Measurements from ENCODE around the gene KLF9. TPM values are rescaled to one million over a fixed set of nuclear protein-coding genes. Genes with fewer than 3 reads are reported as not detected.

KLF9 gene
- total and polyA plus RNA-seq, 2 donors (not counting 1 experiment from before 2014, with no cell fraction given): 12.1 to 36.4 TPM

- H3K9ac ChIP-seq (ENCODE audit: low read length): peak overlapping the region; percentile 89
- Mint-ChIP-seq H3K4me1 (peaks cover 44% of the 10 kb centered on the region), H3K27ac (peak overlapping the region; percentile 97), H3K4me3 (peak overlapping the region; percentile 100), H3K9me3 (ENCODE audit: insufficient read depth) (no peaks in the 10 kb centered on the region), H3K27me3 (no peaks in the 10 kb centered on the region)
- no peak for ATAC-seq (ENCODE audit: low read depth)
- intact Hi-C loops (cut with micrococcal nuclease): loop anchor here (1.0 to 10.0 kb wide), 7 partner anchors 7 to 1954 kb away; partner anchors contain the start of gene ZFAND5
- H3K36me3 ChIP-seq (replicated peaks in 1 of 2; ENCODE audit: control extremely low read depth in 1 of 2, control insufficient read depth in 1 of 2, extremely low read depth in 1 of 2, insufficient read depth in 2 of 2, low read length in 1 of 2): no peaks in the 10 kb centered on the region
- peak overlapping the region; percentile 66 to 96 (median 94) for H3K4me3 ChIP-seq (ENCODE audit: control extremely low read depth in 1 of 5, extremely low read depth in 1 of 5, insufficient read depth in 1 of 5, low read depth in 2 of 5, low read length in 4 of 5)
- under 1% methylated on average over 55 of the region's 56 CpGs for WGBS (ENCODE audit: insufficient coverage)
- H3K9me3 ChIP-seq (ENCODE audit: control extremely low read depth in 1 of 3, control insufficient read depth in 2 of 3, insufficient read depth in 1 of 3, low read length in 2 of 3): peaks cover 0 to under 1% (median 0%) of the 10 kb centered on the region in 3 donors
- H3K79me2 ChIP-seq (ENCODE audit: control insufficient read depth, insufficient read depth, low read length): peaks cover 49% of the 10 kb centered on the region
- H3K4me2 ChIP-seq (replicated peaks; ENCODE audit: low read depth, low read length, poor library complexity, severe bottlenecking): peak overlapping the region; percentile 97
- CTCF ChIA-PET: interaction anchor here (1.1 to 3.7 kb wide), 3 partner anchors 8 to 72 kb away, joined by 4 to 16 read pairs (median 4); no protein-coding TSS in a partner anchor
- H4K20me1 ChIP-seq (ENCODE audit: control insufficient read depth, insufficient read depth, low read length, poor library complexity, severe bottlenecking): peaks cover 24% of the 10 kb centered on the region
- no peaks in the 10 kb centered on the region for H3K27me3 ChIP-seq (replicated peaks in 1 of 4; ENCODE audit: control extremely low read depth in 1 of 4, control insufficient read depth in 3 of 4, insufficient read depth in 4 of 4, low read length in 3 of 4)
- peaks cover 32 to 39% of the 10 kb centered on the region in 2 donors for H3K4me1 ChIP-seq (ENCODE audit: control insufficient read depth in 2 of 2, insufficient read depth in 2 of 2, low read length in 2 of 2)
- POLR2A ChIA-PET: interaction anchor here (0.6 to 1.9 kb wide), 2 partner anchors 10 to 37 kb away, joined by 3 to 17 read pairs; no protein-coding TSS in a partner anchor
- peak; percentile 59 for DNase-seq
- peak overlapping the region; percentile 71 for H2AFZ ChIP-seq (ENCODE audit: insufficient read depth, low read depth, low read length, poor library complexity, severe bottlenecking)
- H3K27ac ChIP-seq (ENCODE audit: low read length in 2 of 2): peak overlapping the region; percentile 95 to 98
- TF ChIP-seq EZH2 (IDR thresholded peaks at IDR 0.05; ENCODE audit: borderline replicate concordance, insufficient read depth, low read depth, low read length, poor library complexity, severe bottlenecking) (no peak), CTCF (IDR thresholded peaks at IDR 0.05) (no peak)
Observed at GRCh38 chr9:70412832-70413463, 1.5 kb downstream of the KLF9 start.

All from B cell (primary cell).